ENCODE measurements around the gene KIF7. TPM values are rescaled to one million over a fixed set of nuclear protein-coding genes. Genes with fewer than 3 reads are reported as not detected.

Gene KIF7
- total RNA-seq, 4 donors from 2014 or later = 17.0 to 26.3 (median 18.3) TPM

DNA sequence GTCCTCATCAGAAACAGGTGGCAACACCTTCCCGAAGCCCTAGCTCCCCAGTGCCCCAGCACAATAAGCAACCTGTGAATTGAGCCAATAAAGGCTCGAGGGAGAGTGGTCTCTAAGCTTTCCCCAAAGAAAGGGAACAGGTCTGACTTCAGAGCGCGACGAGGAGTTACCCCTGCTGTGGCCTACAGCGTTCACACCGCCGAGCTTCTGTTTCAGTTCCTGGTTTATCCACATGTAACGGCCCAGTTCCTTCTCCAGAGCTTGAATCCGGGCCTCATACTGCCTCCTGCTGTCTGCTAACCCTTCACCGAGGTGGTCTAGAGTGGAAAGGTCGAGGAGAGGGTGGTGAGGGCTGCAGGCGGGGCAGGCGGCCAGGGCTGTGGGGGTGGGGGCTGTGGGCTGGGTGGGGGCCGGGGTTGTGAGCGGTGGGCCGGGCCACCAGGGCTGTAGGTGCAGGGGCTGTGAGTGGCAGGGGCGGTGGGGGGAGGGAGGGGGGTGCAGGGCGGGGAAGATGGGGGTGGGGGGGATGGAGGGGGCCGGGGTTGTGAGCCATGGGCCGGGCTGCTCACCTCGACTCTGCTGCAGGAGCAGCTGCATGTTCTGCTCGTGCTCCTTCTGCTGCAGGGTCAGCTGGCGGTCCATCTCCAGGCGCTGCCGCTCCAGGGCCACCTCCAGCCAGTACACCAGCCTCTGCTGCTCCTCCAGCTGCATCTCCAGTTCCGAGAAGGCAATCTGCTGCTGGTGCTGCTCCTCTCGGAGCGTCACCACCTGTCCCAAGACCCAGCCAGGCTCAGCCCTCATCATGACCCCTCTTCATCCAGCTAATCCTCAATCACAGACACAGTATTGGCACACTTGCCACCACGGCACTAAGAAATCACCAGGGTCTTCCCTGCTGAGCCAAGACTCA is 26.2 kb downstream of the KIF7 start:
- H3K4me1 ChIP-seq = no peaks in the 10 kb centered on the region
- H3K36me3 ChIP-seq = peaks cover 0 to 100% of the 10 kb centered on the region in 2 donors
- WGBS, 2 donors (ENCODE audit: low coverage in 1 of 2) = 96 to 97% methylated on average over 9 to 12 of the region's 30 CpGs
- H3K4me3 ChIP-seq = no peak overlapping the region
- H3K27ac ChIP-seq = no peak overlapping the region
- no peaks in the 10 kb centered on the region for H3K27me3 ChIP-seq
- ATAC-seq = no peak
- TF ChIP-seq POLR2AphosphoS5 (IDR thresholded peaks at IDR 0.05) = no peak
- TF ChIP-seq EP300 (IDR thresholded peaks at IDR 0.05) = no peak
- TF ChIP-seq POLR2A (IDR thresholded peaks at IDR 0.05) = no peak
- TF ChIP-seq, protein P1, sequence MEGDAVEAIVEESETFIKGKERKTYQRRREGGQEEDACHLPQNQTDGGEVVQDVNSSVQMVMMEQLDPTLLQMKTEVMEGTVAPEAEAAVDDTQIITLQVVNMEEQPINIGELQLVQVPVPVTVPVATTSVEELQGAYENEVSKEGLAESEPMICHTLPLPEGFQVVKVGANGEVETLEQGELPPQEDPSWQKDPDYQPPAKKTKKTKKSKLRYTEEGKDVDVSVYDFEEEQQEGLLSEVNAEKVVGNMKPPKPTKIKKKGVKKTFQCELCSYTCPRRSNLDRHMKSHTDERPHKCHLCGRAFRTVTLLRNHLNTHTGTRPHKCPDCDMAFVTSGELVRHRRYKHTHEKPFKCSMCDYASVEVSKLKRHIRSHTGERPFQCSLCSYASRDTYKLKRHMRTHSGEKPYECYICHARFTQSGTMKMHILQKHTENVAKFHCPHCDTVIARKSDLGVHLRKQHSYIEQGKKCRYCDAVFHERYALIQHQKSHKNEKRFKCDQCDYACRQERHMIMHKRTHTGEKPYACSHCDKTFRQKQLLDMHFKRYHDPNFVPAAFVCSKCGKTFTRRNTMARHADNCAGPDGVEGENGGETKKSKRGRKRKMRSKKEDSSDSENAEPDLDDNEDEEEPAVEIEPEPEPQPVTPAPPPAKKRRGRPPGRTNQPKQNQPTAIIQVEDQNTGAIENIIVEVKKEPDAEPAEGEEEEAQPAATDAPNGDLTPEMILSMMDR (IDR thresholded peaks at IDR 0.05) = no peak
- H3K9me3 ChIP-seq = no peaks in the 10 kb centered on the region

DNA sequence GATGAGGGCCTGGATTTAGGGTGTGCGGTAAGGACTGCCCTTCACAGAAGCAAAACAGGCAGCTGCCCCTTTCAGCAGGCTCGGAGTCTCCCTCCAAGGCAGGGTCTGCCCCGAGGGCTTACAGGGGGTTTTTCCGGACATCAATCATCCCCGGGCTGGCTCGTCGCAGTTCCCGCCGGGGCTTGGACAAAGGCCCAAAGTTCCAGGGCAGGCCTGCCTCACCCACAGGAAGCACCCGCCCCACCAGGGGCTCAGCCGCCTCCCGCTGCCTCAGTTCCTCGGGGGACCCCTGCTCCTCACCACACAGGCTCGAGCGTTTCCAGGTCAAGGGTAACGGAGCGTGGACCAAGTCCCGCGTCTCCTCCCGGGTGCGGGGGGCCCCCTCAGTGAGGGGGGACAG is 27.0 kb downstream of the KIF7 start:
- H3K27ac ChIP-seq = no peak overlapping the region
- no peaks in the 10 kb centered on the region for H3K27me3 ChIP-seq
- no peak overlapping the region for H3K4me3 ChIP-seq
- no peak for ATAC-seq
- peaks cover 0 to 93% of the 10 kb centered on the region in 2 donors for H3K36me3 ChIP-seq
- H3K9me3 ChIP-seq = no peaks in the 10 kb centered on the region
- peaks cover 0 to 7% (median 0%) of the 10 kb centered on the region in 3 donors for H3K4me1 ChIP-seq
- TF ChIP-seq, protein P1 (IDR thresholded peaks at IDR 0.05) = no peak
- no peak for TF ChIP-seq POLR2AphosphoS5 (IDR thresholded peaks at IDR 0.05)
- TF ChIP-seq EP300 (IDR thresholded peaks at IDR 0.05) = no peak
- TF ChIP-seq POLR2A (IDR thresholded peaks at IDR 0.05) = no peak
- 80% methylated on average over 1 of the region's 21 CpGs; no CpG with 5 or more reads in 1 of the 2 donors for WGBS, 2 donors (ENCODE audit: low coverage in 1 of 2)

DNA sequence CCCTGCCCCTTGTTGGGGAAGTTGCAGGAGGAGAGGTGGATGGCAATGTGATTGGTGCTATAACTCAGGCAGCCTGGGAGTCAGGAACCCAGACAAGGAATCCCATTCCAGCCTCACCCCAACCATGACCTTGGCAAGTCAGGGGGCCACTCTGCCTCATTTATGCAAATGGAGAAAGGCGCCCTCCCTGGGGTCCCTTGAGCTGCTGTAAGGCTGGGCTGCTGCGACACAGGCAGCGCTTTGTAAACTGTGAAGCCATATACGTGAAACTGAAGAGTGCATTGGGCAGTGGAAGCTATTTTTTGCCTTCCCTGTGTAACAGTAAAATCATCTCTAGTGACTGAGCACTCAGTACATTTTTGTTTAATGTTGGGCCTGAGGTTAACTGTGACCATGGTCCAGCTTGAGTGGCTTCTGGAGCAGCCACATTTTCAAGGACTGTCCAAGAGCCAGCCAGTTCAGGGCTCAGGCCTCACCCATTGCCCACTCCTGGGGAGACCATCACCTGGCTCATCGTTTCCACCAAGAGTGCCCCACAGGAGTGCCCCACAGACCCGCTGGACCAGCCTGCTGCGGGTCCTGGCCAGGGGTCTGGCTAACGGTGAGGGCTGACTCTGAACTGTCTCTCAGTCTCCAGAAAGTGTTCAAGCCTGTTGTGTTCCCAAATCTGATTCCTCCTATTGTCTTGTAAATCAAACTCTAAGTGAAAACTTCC is 27.9 kb downstream of the KIF7 start:
- Histone ChIP-seq H3K36me3 (peaks cover 0 to 84% of the 10 kb centered on the region in 2 donors), H3K27ac (no peak overlapping the region), H3K4me3 (no peak overlapping the region), H3K27me3 (no peaks in the 10 kb centered on the region), H3K9me3 (no peaks in the 10 kb centered on the region), H3K4me1 (peaks cover 0 to 10% (median 0%) of the 10 kb centered on the region in 3 donors)
- TF ChIP-seq, protein P1 (IDR thresholded peaks at IDR 0.05) = no peak
- TF ChIP-seq EP300 (IDR thresholded peaks at IDR 0.05) (no peak), POLR2A (IDR thresholded peaks at IDR 0.05) (no peak), POLR2AphosphoS5 (IDR thresholded peaks at IDR 0.05) (no peak)
- ATAC-seq = no peak
- WGBS, 2 donors (ENCODE audit: low coverage in 1 of 2) = 83 to 92% methylated on average over 2 to 8 of the region's 8 CpGs

DNA sequence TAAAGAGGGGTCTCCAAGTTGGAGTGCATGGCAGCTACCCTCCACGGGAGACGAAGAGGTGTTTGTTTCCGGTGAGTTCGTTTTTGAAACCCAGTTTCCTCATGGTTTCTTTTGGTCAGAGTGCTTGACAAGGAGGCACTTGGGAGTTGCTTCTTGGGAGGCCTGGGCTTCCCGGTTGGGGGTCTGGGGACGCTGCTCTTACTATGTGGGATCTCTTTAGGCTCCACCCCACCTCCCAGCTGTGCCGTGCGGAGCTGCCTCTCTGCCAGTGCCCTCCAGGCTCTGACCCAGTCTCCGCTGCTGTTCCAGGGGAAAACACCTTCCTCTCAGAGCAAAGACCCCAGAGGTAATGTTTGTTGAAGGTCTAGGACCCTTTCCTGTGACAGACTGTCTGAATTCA is 29.6 kb downstream of the KIF7 start:
- TF ChIP-seq, protein P1 (IDR thresholded peaks at IDR 0.05) = no peak
- TF ChIP-seq EP300 (IDR thresholded peaks at IDR 0.05) (no peak), POLR2A (IDR thresholded peaks at IDR 0.05) (no peak), POLR2AphosphoS5 (IDR thresholded peaks at IDR 0.05) (no peak)
- no peaks in the 10 kb centered on the region for H3K9me3 ChIP-seq
- no peaks in the 10 kb centered on the region for H3K27me3 ChIP-seq
- WGBS, 2 donors (ENCODE audit: low coverage in 1 of 2) = 85% methylated on average over 6 of the region's 9 CpGs; no CpG with 5 or more reads in 1 of the 2 donors
- H3K36me3 ChIP-seq = peaks cover 0 to 67% of the 10 kb centered on the region in 2 donors
- H3K4me1 ChIP-seq = peaks cover 0 to 10% (median 0%) of the 10 kb centered on the region in 3 donors
- H3K4me3 ChIP-seq = no peak overlapping the region
- ATAC-seq = no peak
- no peak overlapping the region for H3K27ac ChIP-seq
